GM23338 (cell line): Measurements from ENCODE around the gene SASH3. TPM values are rescaled to one million over a fixed set of nuclear protein-coding genes. Genes with fewer than 3 reads are reported as not detected.

Experiments used
- ATAC-seq: fragments of 200-7000 bp; cut with Tn5 transposase; 3 replicates; pipeline ENCODE4 v1.9.1; 2020
- DNase-seq: peaks from one replicate; pipeline ENCODE4 v3.0.0-alpha.2; 2015; ENCODE audit warnings: low spot score
- H2AFZ ChIP-seq: fragments of 200-600 bp; sonication (generic); 2 replicates; pipeline ENCODE4 v1.8.0; 2016; ENCODE audit warnings: antibody characterized with exemption, mild to moderate bottlenecking, moderate library complexity
- H3F3A ChIP-seq: fragments of 200-600 bp; sonication (generic); replicated peaks from 2 replicates; pipeline ENCODE4 v1.8.0; 2017; ENCODE audit warnings: antibody characterized with exemption, mixed run types, low read depth
- H3K27ac ChIP-seq: fragments of 200-600 bp; sonication (generic); 2 replicates; pipeline ENCODE4 v1.6.1; 2016; ENCODE audit warnings: low read depth
- H3K27me3 ChIP-seq: fragments of 200-600 bp; sonication (generic); 2 replicates; pipeline ENCODE4 v1.8.0; 2016; ENCODE audit warnings: mild to moderate bottlenecking, mixed run types, moderate library complexity; ENCODE audit not compliant: insufficient read depth
- H3K36me3 ChIP-seq: fragments of 200-600 bp; sonication (generic); 2 replicates; pipeline ENCODE4 v1.8.0; 2016; ENCODE audit warnings: mild to moderate bottlenecking; ENCODE audit not compliant: insufficient read depth
- H3K4me1 ChIP-seq: fragments of 200-600 bp; sonication (generic); 2 replicates; pipeline ENCODE4 v1.8.0; 2016; ENCODE audit warnings: mild to moderate bottlenecking, moderate library complexity; ENCODE audit not compliant: insufficient read depth
- H3K4me2 ChIP-seq: fragments of 200-600 bp; sonication (generic); 2 replicates; pipeline ENCODE4 v1.7.1; 2017; ENCODE audit warnings: mixed run types
- H3K4me3 ChIP-seq: fragments of 200-600 bp; sonication (generic); 2 replicates; pipeline ENCODE4 v1.6.1; 2016; ENCODE audit warnings: mixed run types
- H3K79me2 ChIP-seq: fragments of 200-600 bp; sonication (generic); replicated peaks from 2 replicates; pipeline ENCODE4 v1.8.0; 2017; ENCODE audit warnings: mild to moderate bottlenecking; ENCODE audit not compliant: insufficient read depth
- H3K9me2 ChIP-seq: fragments of 200-600 bp; sonication (generic); 2 replicates; pipeline ENCODE4 v1.8.0; 2017; ENCODE audit not compliant: insufficient read depth
- H4K20me1 ChIP-seq: fragments of 200-600 bp; sonication (generic); replicated peaks from 2 replicates; pipeline ENCODE4 v1.8.0; 2017; ENCODE audit warnings: mild to moderate bottlenecking; ENCODE audit not compliant: insufficient read depth
- H3K27ac Mint-ChIP-seq: 2 replicates; pipeline ENCODE4 v1.8.0; 2020; ENCODE audit warnings: inconsistent platforms, mild to moderate bottlenecking, moderate library complexity, mixed read lengths
- H3K27me3 Mint-ChIP-seq: 3 replicates; pipeline ENCODE4 v1.8.0; 2022; ENCODE audit warnings: low read depth, mild to moderate bottlenecking, moderate library complexity, mixed read lengths, inconsistent platforms; ENCODE audit not compliant: insufficient read depth, poor library complexity
- H3K36me3 Mint-ChIP-seq: 3 replicates; pipeline ENCODE4 v1.8.0; 2021; ENCODE audit warnings: low read depth, mild to moderate bottlenecking, inconsistent platforms, moderate library complexity, mixed read lengths
- H3K4me1 Mint-ChIP-seq: 3 replicates; pipeline ENCODE4 v1.8.0; 2020; ENCODE audit warnings: mild to moderate bottlenecking, inconsistent platforms, mixed read lengths
- H3K4me3 Mint-ChIP-seq: 3 replicates; pipeline ENCODE4 v1.8.0; 2021; ENCODE audit warnings: moderate library complexity, mild to moderate bottlenecking, inconsistent platforms, mixed read lengths
- H3K9me3 Mint-ChIP-seq: 3 replicates; pipeline ENCODE4 v1.8.0; 2020; ENCODE audit warnings: moderate library complexity, mild to moderate bottlenecking, inconsistent platforms, mixed read lengths
- CTCF ChIP-seq, 2 experiments: fragments of 200-600 bp in 1 of 2; sonication (generic) in 1 of 2; conservative IDR thresholded peaks; 2 replicates each; pipeline versions ENCODE4 v1.5.1 to v1.6.1; 2016 to 2017; ENCODE audit warnings: antibody characterized with exemption in 2 of 2, low read depth in 2 of 2, mild to moderate bottlenecking in 2 of 2, moderate library complexity in 1 of 2
- ETS1 ChIP-seq: IDR thresholded peaks from 2 replicates; pipeline ENCODE4 v1.6.1; 2016; ENCODE audit warnings: antibody characterized with exemption
- EZH2 ChIP-seq: fragments of 200-600 bp; sonication (generic); IDR thresholded peaks from one replicate; pipeline ENCODE4 v1.8.0; 2017; ENCODE audit warnings: antibody characterized with exemption, mild to moderate bottlenecking, low read depth; ENCODE audit not compliant: unreplicated experiment
- EZH2phosphoT487 ChIP-seq: fragments of 200-600 bp; sonication (generic); IDR thresholded peaks from one replicate; pipeline ENCODE4 v1.8.1; 2018; ENCODE audit warnings: antibody characterized with exemption; ENCODE audit not compliant: unreplicated experiment
- POLR2AphosphoS5 ChIP-seq: IDR thresholded peaks from 2 replicates; pipeline ENCODE4 v1.6.1; 2016; ENCODE audit warnings: antibody characterized with exemption, low read depth
- REST ChIP-seq: IDR thresholded peaks from one replicate; pipeline ENCODE4 v1.6.1; 2018; ENCODE audit warnings: antibody characterized with exemption; ENCODE audit not compliant: unreplicated experiment
- ZNF114 ChIP-seq: fragments of 250-450 bp; sonication (Bioruptor Pico); IDR thresholded peaks from 2 replicates; pipeline ENCODE4 v1.5.0; 2020; ENCODE audit warnings: mild to moderate bottlenecking, moderate library complexity
- ZNF462 ChIP-seq: fragments of 250-450 bp; sonication (Bioruptor Pico); IDR thresholded peaks from 2 replicates; pipeline ENCODE4 v1.5.0; 2020; ENCODE audit warnings: mild to moderate bottlenecking, moderate library complexity
- polyA plus RNA-seq: library from polyadenylated mRNA; unstranded; fragments of >200 nt; fragmentation: Nextera tagmentation; extraction: Ambion mirVana; gene quantifications from 2 replicates; pipeline ENCODE4 v1.2.1, GENCODE V29; 2016
- total RNA-seq: library from RNA; depleted of rRNA; stranded (reverse); fragments of >200 nt; shearing (Covaris generic); gene quantifications from 2 replicates; pipeline ENCODE4 v1.2.3, GENCODE V29; 2014

Gene SASH3
- total and polyA plus RNA-seq, 2 experiments from 2014 or later = 0.18 TPM; not detected in 1

- Mint-ChIP-seq H3K27ac (no peak overlapping the region), H3K9me3 (no peaks in the 10 kb centered on the region), H3K4me3 (no peak overlapping the region), H3K4me1 (0 out of 3 replicates have a peak, but pooled peaks cover 2% of the 10 kb centered on the region), H3K27me3 (peaks cover 6% of the 10 kb centered on the region), H3K36me3 (no peaks in the 10 kb centered on the region)
- Histone ChIP-seq H3K79me2 (no peaks in the 10 kb centered on the region), H4K20me1 (no peaks in the 10 kb centered on the region), H3K27me3 (no peaks in the 10 kb centered on the region), H3F3A (no peaks in the 10 kb centered on the region), H3K36me3 (no peaks in the 10 kb centered on the region), H3K4me3 (no peak overlapping the region), H3K27ac (no peak overlapping the region), H3K4me2 (no peak overlapping the region), H2AFZ (no peak overlapping the region), H3K4me1 (no peaks in the 10 kb centered on the region), H3K9me2 (no peaks in the 10 kb centered on the region)
- ATAC-seq (no peak), DNase-seq (no peak)
- TF ChIP-seq REST (no peak), EZH2 (no peak), EZH2phosphoT487 (no peak), CTCF (conservative IDR thresholded peaks at IDR 0.05; ENCODE audit: low read depth in 2 of 2) (no peak), ETS1 (no peak), POLR2AphosphoS5 (no peak), ZNF462 (CRISPR knock-in tag) (no peak), ZNF114 (CRISPR knock-in tag) (no peak)
Observed at GRCh38 chrX:129760981-129761380, 18.8 kb upstream of the SASH3 start.
